PC-3 (cell line): ENCODE results near the gene UAP1. TPM values are rescaled to one million over a fixed set of nuclear protein-coding genes. Genes with fewer than 3 reads are reported as not detected.

ENCODE experiments used
- ATAC-seq: fragments of 200-7000 bp; cut with Tn5 transposase; 2 replicates; pipeline ENCODE4 v1.9.1; 2020; ENCODE audit warnings: mild to moderate bottlenecking, moderate library complexity
- BruUV-seq: library from RNA; stranded (reverse); fragments of 400-500 nt; replicated peaks from 2 replicates; lab custom pipeline; 2021; lab: Mats Ljungman, UMichigan
- CTCF ChIA-PET: fragments of 300-600 bp; sonication (Branson Sonifier 250); formaldehyde crosslinking; loops from one replicate; lab custom pipeline; 2022; ENCODE audit warnings: antibody characterized with exemption; lab: Charles Lee
- POLR2A ChIA-PET: fragments of 300-600 bp; sonication (Branson Sonifier 250); formaldehyde crosslinking; loops from one replicate; lab custom pipeline; 2022; ENCODE audit warnings: antibody characterized with exemption; ENCODE audit not compliant: unreplicated experiment; lab: Charles Lee
- DNase-seq: peaks from one replicate; pipeline ENCODE4 v3.0.0-alpha.2; 2015
- H2AFZ ChIP-seq: fragments of 300-600 bp; sonication (generic); 2 replicates; pipeline ENCODE4 v1.6.0; 2016; ENCODE audit warnings: antibody characterized with exemption, low read length
- H3F3A ChIP-seq: fragments of 300-600 bp; sonication (generic); one replicate; pipeline ENCODE4 v1.6.0; 2017; ENCODE audit warnings: antibody characterized with exemption, low read length, control low read depth, mild to moderate bottlenecking; ENCODE audit not compliant: unreplicated experiment
- H3K27ac ChIP-seq: fragments of 300-600 bp; sonication (generic); 2 replicates; pipeline ENCODE4 v1.5.1; 2016; ENCODE audit warnings: mild to moderate bottlenecking, low read length
- H3K27me3 ChIP-seq: fragments of 300-600 bp; sonication (generic); 2 replicates; pipeline ENCODE4 v1.6.1; 2016; ENCODE audit warnings: low read length, mixed read lengths
- H3K36me3 ChIP-seq: fragments of 300-600 bp; sonication (generic); 2 replicates; pipeline ENCODE4 v1.6.1; 2016; ENCODE audit warnings: low read depth, mixed run types, low read length, mixed read lengths
- H3K4me1 ChIP-seq: fragments of 300-600 bp; sonication (generic); 2 replicates; pipeline ENCODE4 v1.5.1; 2016; ENCODE audit warnings: low read length; ENCODE audit not compliant: insufficient read depth
- H3K4me2 ChIP-seq: fragments of 300-600 bp; sonication (generic); 2 replicates; pipeline ENCODE4 v1.6.0; 2016; ENCODE audit warnings: low read length
- H3K4me3 ChIP-seq: fragments of 300-600 bp; sonication (generic); 2 replicates; pipeline ENCODE4 v1.5.1; 2016; ENCODE audit warnings: mild to moderate bottlenecking, low read length, mixed read lengths
- H3K79me2 ChIP-seq: fragments of 300-600 bp; sonication (generic); 2 replicates; pipeline ENCODE4 v1.6.1; 2017; ENCODE audit warnings: low read length, mixed read lengths
- H3K9ac ChIP-seq: fragments of 300-600 bp; sonication (generic); 2 replicates; pipeline ENCODE4 v1.6.0; 2016; ENCODE audit warnings: mild to moderate bottlenecking, low read length
- H3K9me2 ChIP-seq: fragments of 300-600 bp; sonication (generic); replicated peaks from 2 replicates; pipeline ENCODE4 v1.6.1; 2016; ENCODE audit warnings: mixed run types, low read length, mixed read lengths
- H3K9me3 ChIP-seq: fragments of 300-600 bp; sonication (generic); 2 replicates; pipeline ENCODE4 v1.6.1; 2016; ENCODE audit warnings: low read length, mixed read lengths
- H4K20me1 ChIP-seq: fragments of 300-600 bp; sonication (generic); 2 replicates; pipeline ENCODE4 v1.6.1; 2016; ENCODE audit warnings: low read length, mixed read lengths
- CTCF ChIP-seq: fragments of 300-600 bp; sonication (generic); conservative IDR thresholded peaks from 2 replicates; pipeline ENCODE4 v1.5.1; 2017; ENCODE audit warnings: antibody characterized with exemption, low read depth, mild to moderate bottlenecking, low read length
- EZH2 ChIP-seq: fragments of 300-600 bp; sonication (generic); IDR thresholded peaks from one replicate; pipeline ENCODE4 v1.6.1; 2017; ENCODE audit warnings: antibody characterized with exemption, mild to moderate bottlenecking, low read length; ENCODE audit not compliant: unreplicated experiment
- EZH2phosphoT487 ChIP-seq: fragments of 300-600 bp; sonication (generic); IDR thresholded peaks from 2 replicates; pipeline ENCODE4 v1.6.1; 2018; ENCODE audit warnings: mild to moderate bottlenecking, antibody characterized with exemption, low read length, borderline replicate concordance
- intact Hi-C: fragments of 100-400 bp; cut with micrococcal nuclease; formaldehyde crosslinking; loops from 2 replicates; pipeline ENCODE4 v1.9.0; 2023
- total RNA-seq: library from RNA; depleted of rRNA; stranded (reverse); fragments of >200 nt; gene quantifications from 2 replicates; pipeline ENCODE4 v1.2.3, GENCODE V29; 2014

UAP1 gene
- total RNA-seq, 1 experiment from 2014 or later, result 118 TPM

- CTCF ChIA-PET, result no interaction called here
Observed at GRCh38 chr1:162625679-162626078, 64.2 kb downstream of the UAP1 start.

GRCh38 chr1:162626094-162626493 is 64.6 kb downstream of the UAP1 start:
- POLR2A ChIA-PET, result interaction anchor here (0.5 kb wide), 1 partner anchor 84 kb away, joined by 11 read pairs; no protein-coding TSS in a partner anchor
- no TSS peak for BruUV-seq
- Histone ChIP-seq H3K9me2 (no peaks in the 10 kb centered on the region), H3K27me3 (no peaks in the 10 kb centered on the region), H3K9ac (no peak overlapping the region), H3K79me2 (no peaks in the 10 kb centered on the region), H3K9me3 (no peaks in the 10 kb centered on the region), H3K4me1 (no peaks in the 10 kb centered on the region), H4K20me1 (no peaks in the 10 kb centered on the region), H3K4me3 (no peak overlapping the region), H3F3A (no peaks in the 10 kb centered on the region), H3K36me3 (no peaks in the 10 kb centered on the region), H3K27ac (no peak overlapping the region), H2AFZ (no peak overlapping the region), H3K4me2 (no peak overlapping the region)
- ATAC-seq (no peak), DNase-seq (no peak)
- CTCF ChIA-PET, result no interaction called here
- intact Hi-C loops, result loop anchor here (5.0 to 10.0 kb wide), 2 partner anchors 66 to 231 kb away; no protein-coding TSS in a partner anchor
- no peak for TF ChIP-seq EZH2
- no peak for TF ChIP-seq CTCF
- no peak for TF ChIP-seq EZH2phosphoT487

More at GRCh38 chr1:162625679-162626078, 64.2 kb downstream of the UAP1 start:
- H3K79me2 ChIP-seq, result no peaks in the 10 kb centered on the region
- H3K27ac ChIP-seq, result no peak overlapping the region
- H3K4me3 ChIP-seq, result no peak overlapping the region
- TF ChIP-seq EZH2phosphoT487 (no peak), CTCF (no peak), EZH2 (no peak)
- intact Hi-C loops, result loop anchor here (5.0 to 10.0 kb wide), 2 partner anchors 67 to 231 kb away; no protein-coding TSS in a partner anchor
- no peak for DNase-seq
- H3K27me3 ChIP-seq, result no peaks in the 10 kb centered on the region
- H3K9me3 ChIP-seq, result no peaks in the 10 kb centered on the region
- BruUV-seq, result no TSS peak
- no peaks in the 10 kb centered on the region for H3K4me1 ChIP-seq
- no peaks in the 10 kb centered on the region for H4K20me1 ChIP-seq
- no peak overlapping the region for H3K4me2 ChIP-seq
- no peak for ATAC-seq
- H3K36me3 ChIP-seq, result no peaks in the 10 kb centered on the region
- no peaks in the 10 kb centered on the region for H3F3A ChIP-seq
- H2AFZ ChIP-seq, result no peak overlapping the region
- POLR2A ChIA-PET, result interaction anchor here (0.5 kb wide), 1 partner anchor 84 kb away, joined by 11 read pairs; no protein-coding TSS in a partner anchor
- H3K9me2 ChIP-seq, result no peaks in the 10 kb centered on the region
- no peak overlapping the region for H3K9ac ChIP-seq

- Histone ChIP-seq H2AFZ (no peak overlapping the region), H3F3A (no peaks in the 10 kb centered on the region), H3K9me3 (no peaks in the 10 kb centered on the region), H3K79me2 (no peaks in the 10 kb centered on the region), H3K9ac (no peak overlapping the region), H3K27ac (no peak overlapping the region), H3K36me3 (no peaks in the 10 kb centered on the region), H4K20me1 (no peaks in the 10 kb centered on the region), H3K4me1 (no peaks in the 10 kb centered on the region), H3K9me2 (no peaks in the 10 kb centered on the region), H3K4me2 (no peak overlapping the region), H3K4me3 (no peak overlapping the region), H3K27me3 (no peaks in the 10 kb centered on the region)
- DNase-seq (no peak), ATAC-seq (no peak)
- no TSS peak for BruUV-seq
- intact Hi-C loops, result loop anchor here (5.0 to 10.0 kb wide), 2 partner anchors 66 to 232 kb away; no protein-coding TSS in a partner anchor
- TF ChIP-seq EZH2 (no peak), CTCF (no peak), EZH2phosphoT487 (no peak)
- ChIA-PET POLR2A (no interaction called here), CTCF (no interaction called here)
Observed at GRCh38 chr1:162626761-162627160, 65.2 kb downstream of the UAP1 start.
